GM12878 (cell line): Measurements from ENCODE around the gene SCN4A. TPM values are rescaled to one million over a fixed set of nuclear protein-coding genes. Genes with fewer than 3 reads are reported as not detected.

ENCODE experiments used
- ATAC-seq: fragments of 200-7000 bp; cut with Tn5 transposase; 3 replicates; pipeline ENCODE4 v1.9.1; 2020; ENCODE audit warnings: mild to moderate bottlenecking, moderate library complexity
- BruUV-seq: library from RNA; stranded (reverse); fragments of 400-500 nt; replicated peaks from 2 replicates; lab custom pipeline; 2021; lab: Mats Ljungman, UMichigan
- CTCF ChIA-PET: fragments of 300-600 bp; sonication (Branson Sonifier 250); formaldehyde crosslinking; extraction: SDS; loops from one replicate; lab custom pipeline; 2021; ENCODE audit warnings: inconsistent platforms; lab: Yijun Ruan, JAX
- POLR2A ChIA-PET: fragments of 350-600 bp; formaldehyde crosslinking; extraction: SDS; loops from one replicate; lab custom pipeline; 2021; ENCODE audit warnings: inconsistent platforms; lab: Charles Lee
- RAD21 ChIA-PET: fragments of 300-600 bp; sonication (Branson Sonifier 250); formaldehyde crosslinking; loops from one replicate; lab custom pipeline; 2023; ENCODE audit warnings: antibody characterized with exemption; ENCODE audit not compliant: unreplicated experiment; lab: Charles Lee
- SMC1A ChIA-PET: fragments of 300-600 bp; sonication (Branson Sonifier 250); formaldehyde crosslinking; loops from one replicate; lab custom pipeline; 2023; ENCODE audit not compliant: unreplicated experiment, uncharacterized antibody; lab: Charles Lee
- DNase-seq: peaks from one replicate; pipeline ENCODE4 v3.0.0-alpha.2; 2011; ENCODE audit warnings: low read depth, low spot score
- FAIRE-seq: peaks from 3 replicates; lab custom pipeline; 2011; peaks lifted over from hg19 to GRCh38; lab: Jason Lieb, UNC
- H2AFZ ChIP-seq: 2 replicates; pipeline ENCODE4 v1.6.0; 2011; ENCODE audit warnings: low read depth, low read length, control low read depth; ENCODE audit not compliant: control insufficient read depth
- H3K27ac ChIP-seq: 2 replicates; pipeline ENCODE4 v1.5.1; 2011; ENCODE audit warnings: control low read depth; ENCODE audit not compliant: control insufficient read depth, insufficient read depth
- H3K27me3 ChIP-seq, 2 experiments: replicated peaks in 1 of 2; 2 replicates each; pipeline versions ENCODE4 v1.6.0 to v1.6.1; 2011; ENCODE audit warnings: low read length in 1 of 2; ENCODE audit not compliant: control insufficient read depth in 2 of 2, insufficient read depth in 2 of 2
- H3K36me3 ChIP-seq, 2 experiments: 2 replicates each; pipeline ENCODE4 v1.5.1; 2011; ENCODE audit warnings: low read length in 1 of 2; ENCODE audit not compliant: control insufficient read depth in 2 of 2, insufficient read depth in 2 of 2
- H3K4me1 ChIP-seq: 2 replicates; pipeline ENCODE4 v1.6.1; 2011; ENCODE audit warnings: mild to moderate bottlenecking, low read length, moderate library complexity, mixed read lengths; ENCODE audit not compliant: control insufficient read depth, insufficient read depth
- H3K4me2 ChIP-seq: 2 replicates; pipeline ENCODE4 v1.6.0; 2011; ENCODE audit warnings: control low read depth; ENCODE audit not compliant: control insufficient read depth, insufficient read depth
- H3K4me3 ChIP-seq: fragments of 200-600 bp; sonication (generic); 2 replicates; pipeline ENCODE4 v1.5.1; 2016
- H3K79me2 ChIP-seq: 2 replicates; pipeline ENCODE4 v1.6.0; 2011; ENCODE audit warnings: low read length; ENCODE audit not compliant: control insufficient read depth, insufficient read depth
- H3K9ac ChIP-seq: 2 replicates; pipeline ENCODE4 v1.8.0; 2011; ENCODE audit warnings: low read length, control low read depth, mixed read lengths; ENCODE audit not compliant: control insufficient read depth, insufficient read depth
- H3K9me3 ChIP-seq: replicated peaks from 3 replicates; pipeline ENCODE4 v1.5.1; 2011; ENCODE audit warnings: mild to moderate bottlenecking, low read length; ENCODE audit not compliant: control insufficient read depth, insufficient read depth
- H4K20me1 ChIP-seq: 2 replicates; pipeline ENCODE4 v1.6.0; 2011; ENCODE audit not compliant: control insufficient read depth, insufficient read depth
- CBX5 ChIP-seq: sonication (generic); IDR thresholded peaks from 2 replicates; pipeline ENCODE4 v1.6.1; 2016; ENCODE audit warnings: low read depth, moderate library complexity, mild to moderate bottlenecking, inconsistent platforms
- CREB1 ChIP-seq: IDR thresholded peaks from 2 replicates; pipeline ENCODE4 v1.6.1; 2012; ENCODE audit warnings: low read depth, mild to moderate bottlenecking, inconsistent platforms
- E4F1 ChIP-seq: fragments of 450-650 bp; IDR thresholded peaks from 2 replicates; pipeline ENCODE4 v1.6.1; 2018; ENCODE audit warnings: borderline replicate concordance, mild to moderate bottlenecking; ENCODE audit not compliant: partially characterized antibody
- JUND ChIP-seq: IDR thresholded peaks from 2 replicates; pipeline ENCODE4 v1.6.1; 2012; ENCODE audit warnings: low read depth, mild to moderate bottlenecking, low read length, improper control_type of control experiment, moderate library complexity
- LARP7 ChIP-seq: fragments of 450-650 bp; IDR thresholded peaks from 2 replicates; pipeline ENCODE4 v1.6.1; 2017; ENCODE audit warnings: mild to moderate bottlenecking
- POLR2AphosphoS5 ChIP-seq: IDR thresholded peaks from 2 replicates; pipeline ENCODE4 v1.6.1; 2011; ENCODE audit warnings: mild to moderate bottlenecking, low read length, inconsistent platforms
- SIN3A ChIP-seq: IDR thresholded peaks from 2 replicates; pipeline ENCODE4 v1.6.1; 2012; ENCODE audit warnings: low read depth, low read length, improper control_type of control experiment
- SIX5 ChIP-seq: IDR thresholded peaks from 2 replicates; pipeline ENCODE4 v1.6.1; 2011; ENCODE audit warnings: mild to moderate bottlenecking, low read depth, low read length, moderate library complexity; ENCODE audit not compliant: severe bottlenecking
- SRF ChIP-seq, 2 experiments: IDR thresholded peaks; 2 replicates each; pipeline ENCODE4 v1.6.1; 2011; ENCODE audit warnings: low read depth in 2 of 2, low read length in 2 of 2, mild to moderate bottlenecking in 1 of 2, moderate library complexity in 1 of 2
- ZNF217 ChIP-seq: fragments of 450-650 bp; IDR thresholded peaks from 2 replicates; pipeline ENCODE4 v1.6.1; 2017; ENCODE audit warnings: antibody characterized with exemption, mild to moderate bottlenecking
- WGBS: methylation state at CpG from one replicate; pipeline ENCODE4 v1.1.6; 2016; ENCODE audit warnings: low lambda C conversion rate; ENCODE audit not compliant: insufficient replicate concordance, insufficient coverage; ENCODE audit errors: missing lambda C conversion rate; 5-methylcytosine and 5-hydroxymethylcytosine counted together
- in situ Hi-C: fragments of 300-500 bp; cut with MboI; formaldehyde crosslinking; loops from 9 replicates; pipeline ENCODE4 v1.14.3; 2018; ENCODE audit warnings: mixed read lengths
- intact Hi-C: fragments of 100-400 bp; cut with micrococcal nuclease; formaldehyde crosslinking; loops from one replicate; pipeline ENCODE4 v1.14.2; 2022; ENCODE audit not compliant: unreplicated experiment
- polyA plus RNA-seq, 11 experiments: library from polyadenylated mRNA; depleted of rRNA in 4 of 11; unstranded in 6 of 11; stranded (reverse) in 5 of 11; fragments of >200 nt; fragmentation: Nextera tagmentation in 4 of 11; fragmentation: Illumina TruSeq in 1 of 11; extraction: Ambion mirVana in 4 of 11; extraction: Trizol in 1 of 11; gene quantifications; 1 replicate in 1 of 11; 2 replicates in 10 of 11; pipeline versions ENCODE4 v1.2.1 to v1.2.3, GENCODE V29; 2011 to 2016; ENCODE audit warnings: inconsistent platforms in 2 of 11, missing spikeins in 2 of 11, low read depth in 1 of 11
- total RNA-seq, 4 experiments: library from RNA; depleted of rRNA in 3 of 4; stranded (reverse); fragments of >200 nt in 3 of 4; fragmentation: Illumina TruSeq in 1 of 4; extraction: Trizol in 1 of 4; gene quantifications; 2 replicates each; pipeline versions ENCODE4 v1.2.1 to v1.2.3, GENCODE V29; 2013 to 2021

Gene SCN4A
- total and polyA plus RNA-seq, 10 of the 15 experiments (the other 5 are each of a cell fraction or from before 2014, with no cell fraction given): under 0.01 to 0.15 (median 0.07) TPM; not detected in 4

GRCh38 chr17:63916566-63917185 lies 56.0 kb downstream of the SCN4A start:
- no peak for FAIRE-seq
- H3K27ac ChIP-seq: no peak overlapping the region
- no peak overlapping the region for H3K4me3 ChIP-seq
- SMC1A ChIA-PET: interaction anchor here (1.2 to 14.0 kb wide), 11 partner anchors 9 to 217 kb away, joined by 3 to 248 read pairs (median 8); partner anchors contain the start of genes CD79B and ICAM2
- no peak overlapping the region for H3K4me2 ChIP-seq
- no peaks in the 10 kb centered on the region for H3K79me2 ChIP-seq
- CTCF ChIA-PET: interaction anchor here (1.1 to 17.4 kb wide), 10 partner anchors 12 to 216 kb away, joined by 3 to 481 read pairs (median 26); partner anchors contain the start of genes CD79B, ERN1 and ICAM2
- RAD21 ChIA-PET: interaction anchor here (1.5 to 9.2 kb wide), 6 partner anchors 30 to 217 kb away, joined by 6 to 288 read pairs (median 10); no protein-coding TSS in a partner anchor
- TF ChIP-seq CREB1 (no peak), ZNF217 (no peak), E4F1 (no peak), CBX5 (no peak), JUND (no peak), SRF (IDR thresholded peaks at IDR 0.05; ENCODE audit: low read depth in 2 of 2, low read length in 2 of 2) (no peak), LARP7 (no peak), SIX5 (no peak), POLR2AphosphoS5 (no peak), SIN3A (no peak)
- DNase-seq: no peak
- H3K9me3 ChIP-seq: no peaks in the 10 kb centered on the region
- H2AFZ ChIP-seq: no peak overlapping the region
- POLR2A ChIA-PET: interaction anchor here (1.1 to 1.4 kb wide), 3 partner anchors 16 to 108 kb away, joined by 4 read pairs; partner anchors contain the start of gene CD79B
- H4K20me1 ChIP-seq: no peaks in the 10 kb centered on the region
- in situ Hi-C loops: no loop called here
- no peaks in the 10 kb centered on the region for H3K36me3 ChIP-seq
- no peak for ATAC-seq
- WGBS: 81% methylated on average over 12 of the region's 12 CpGs
- H3K9ac ChIP-seq: no peak overlapping the region
- intact Hi-C loops: no loop called here
- H3K27me3 ChIP-seq: no peaks in the 10 kb centered on the region
- BruUV-seq: no TSS peak
- peaks cover 9% of the 10 kb centered on the region for H3K4me1 ChIP-seq
